GM18909 (cell line): ENCODE results near the gene TTC21A.

ENCODE experiments used
- ATAC-seq: cut with Tn5 transposase; IDR thresholded peaks from one replicate; pipeline ENCODE4 v1.9.1; 2021; ENCODE audit warnings: mild to moderate bottlenecking; ENCODE audit not compliant: unreplicated experiment, poor library complexity

The TTC21A gene

DNA sequence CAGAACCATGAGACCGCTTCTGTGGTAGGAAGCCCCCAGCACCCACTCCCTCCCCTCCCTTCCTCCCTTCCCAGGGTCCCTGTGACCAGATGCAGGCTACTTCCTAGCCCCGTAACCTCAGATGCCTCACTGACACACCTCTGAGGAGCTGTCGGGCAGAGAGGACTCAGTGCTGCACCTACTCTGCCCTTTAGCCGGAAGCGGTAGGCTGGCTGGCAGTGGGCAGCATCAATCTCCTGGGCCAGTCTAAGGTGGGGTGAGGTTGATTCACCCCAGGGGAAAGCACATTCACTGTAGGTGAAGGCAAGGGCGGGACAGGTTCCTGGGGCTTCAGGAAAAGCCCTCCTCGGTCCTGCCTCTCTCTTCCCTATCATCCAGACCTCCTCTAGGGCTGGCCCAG, 26.8 kb downstream of the TTC21A start:
- no peak for ATAC-seq

DNA sequence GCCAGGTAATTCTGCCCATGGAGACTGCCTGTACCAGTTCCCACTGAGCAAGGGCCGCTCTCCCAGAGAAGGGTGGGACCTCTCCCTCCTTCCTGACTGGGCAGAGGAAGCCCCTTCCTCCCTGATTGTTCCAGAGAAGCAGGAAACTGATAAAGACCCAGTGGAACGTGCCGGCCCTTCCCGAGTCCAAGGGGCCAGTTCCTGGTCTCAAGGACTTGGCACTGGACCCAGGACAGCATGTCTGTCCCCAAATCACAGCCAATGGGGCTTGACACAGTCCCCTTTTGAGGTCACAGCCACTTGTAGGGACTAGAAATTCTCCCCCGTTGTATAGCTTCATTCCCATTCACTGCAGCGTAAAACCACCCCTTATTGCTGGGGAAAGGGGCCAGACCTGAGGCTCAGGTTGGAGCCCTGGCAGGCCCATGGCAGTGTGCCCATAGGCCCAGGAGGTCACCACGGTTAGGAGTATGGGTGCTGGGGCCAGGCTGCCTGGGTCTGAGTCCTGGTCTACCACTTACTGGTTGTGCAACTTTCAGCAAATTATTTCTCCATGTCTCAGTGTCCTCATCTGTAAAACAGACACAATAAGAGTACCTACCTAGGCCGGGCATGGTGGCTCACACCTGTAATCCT, 27.8 kb downstream of the TTC21A start:
- no peak for ATAC-seq

DNA sequence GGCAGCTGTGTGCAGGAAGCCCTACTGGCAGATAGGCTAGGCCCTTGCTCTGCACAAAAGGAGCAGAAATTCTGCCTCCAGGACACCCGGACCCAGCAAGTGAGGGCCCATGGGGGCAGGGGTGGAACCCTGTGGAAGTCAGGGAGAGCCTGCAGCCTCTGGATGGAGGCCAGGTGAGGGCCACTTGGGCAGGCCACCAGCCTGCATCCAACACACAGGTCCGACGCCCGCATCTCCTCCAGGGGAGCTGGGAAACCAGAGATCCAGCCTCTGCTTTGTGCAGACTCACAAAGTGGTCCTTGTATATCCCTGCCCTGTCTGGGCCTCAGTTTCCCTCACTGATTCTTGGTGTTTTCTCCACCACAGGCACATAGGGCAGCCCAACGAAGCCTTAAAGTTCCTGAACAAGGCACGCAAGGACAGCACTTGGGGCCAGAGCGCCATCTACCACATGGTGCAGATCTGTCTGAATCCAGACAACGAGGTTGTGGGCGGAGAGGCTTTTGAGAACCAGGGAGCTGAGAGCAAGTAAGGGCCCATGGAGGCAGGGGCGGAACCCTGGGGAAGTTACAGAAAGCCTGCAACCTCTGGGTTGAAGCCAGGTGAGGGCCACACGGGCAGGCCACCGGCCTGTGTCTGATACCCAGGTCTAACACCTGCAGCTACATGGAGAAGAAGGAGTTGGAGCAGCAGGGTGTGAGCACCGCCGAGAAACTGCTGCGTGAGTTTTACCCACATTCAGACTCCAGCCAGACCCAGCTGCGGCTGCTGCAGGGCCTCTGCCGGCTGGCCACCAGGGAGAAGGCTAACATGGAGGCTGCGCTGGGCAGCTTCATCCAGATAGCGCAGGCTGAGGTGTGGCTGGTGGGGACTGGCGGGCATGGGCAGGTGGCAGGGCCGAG, 29.3 kb downstream of the TTC21A start:
- ATAC-seq = no peak

DNA sequence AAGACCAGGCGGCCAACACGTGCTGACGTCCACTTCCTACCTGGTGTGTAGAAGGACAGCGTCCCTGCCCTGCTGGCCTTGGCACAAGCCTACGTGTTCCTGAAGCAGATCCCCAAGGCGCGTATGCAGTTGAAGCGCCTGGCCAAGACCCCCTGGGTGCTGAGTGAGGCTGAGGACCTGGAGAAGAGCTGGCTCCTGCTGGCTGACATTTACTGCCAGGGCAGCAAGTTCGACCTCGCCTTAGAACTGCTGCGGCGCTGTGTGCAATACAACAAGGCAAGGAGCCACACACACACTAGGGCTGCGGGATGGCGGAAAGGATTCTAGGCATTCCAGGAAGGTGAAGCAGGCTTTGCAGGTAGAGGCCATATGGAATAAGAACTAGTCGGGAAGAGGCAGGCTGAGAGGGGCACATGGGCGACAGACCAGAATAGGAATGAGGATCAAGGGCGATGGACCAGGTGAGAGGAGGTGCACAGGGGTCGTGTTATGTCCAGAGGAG, 30.0 kb downstream of the TTC21A start:
- no peak for ATAC-seq

DNA sequence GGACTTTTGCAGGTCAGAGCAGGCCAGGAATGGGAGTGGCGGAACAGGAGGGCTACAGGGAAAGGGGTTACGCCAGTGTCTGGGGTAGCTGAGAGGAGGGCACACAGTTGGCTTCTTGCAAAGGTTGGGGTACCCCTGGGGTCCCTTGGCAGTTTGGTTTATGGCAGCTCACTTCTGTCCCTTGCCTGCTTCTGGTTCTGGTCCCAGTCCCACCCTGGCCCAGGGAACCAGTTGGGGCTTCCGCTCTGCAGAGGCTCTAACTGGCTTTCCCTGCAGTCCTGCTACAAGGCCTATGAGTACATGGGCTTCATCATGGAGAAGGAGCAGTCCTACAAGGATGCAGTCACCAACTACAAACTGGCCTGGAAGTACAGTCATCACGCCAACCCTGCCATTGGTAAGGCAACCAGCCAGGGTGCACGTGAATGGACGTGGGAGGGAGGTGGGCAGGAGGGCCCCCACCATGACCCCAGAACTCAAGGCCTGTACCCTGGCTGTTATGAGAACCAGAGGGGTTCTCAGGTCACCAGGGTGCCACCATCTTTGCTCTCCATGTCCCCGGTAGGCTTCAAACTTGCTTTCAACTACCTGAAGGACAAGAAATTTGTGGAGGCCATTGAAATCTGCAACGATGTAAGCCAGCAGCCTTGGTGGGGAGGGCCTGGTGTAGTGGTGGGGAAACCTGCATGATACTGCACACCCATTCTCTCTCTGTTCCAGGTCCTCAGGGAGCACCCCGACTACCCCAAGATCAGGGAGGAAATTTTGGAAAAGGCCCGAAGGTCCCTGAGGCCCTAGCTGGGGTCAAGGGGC, 30.7 kb downstream of the TTC21A start:
- ATAC-seq = no peak

DNA sequence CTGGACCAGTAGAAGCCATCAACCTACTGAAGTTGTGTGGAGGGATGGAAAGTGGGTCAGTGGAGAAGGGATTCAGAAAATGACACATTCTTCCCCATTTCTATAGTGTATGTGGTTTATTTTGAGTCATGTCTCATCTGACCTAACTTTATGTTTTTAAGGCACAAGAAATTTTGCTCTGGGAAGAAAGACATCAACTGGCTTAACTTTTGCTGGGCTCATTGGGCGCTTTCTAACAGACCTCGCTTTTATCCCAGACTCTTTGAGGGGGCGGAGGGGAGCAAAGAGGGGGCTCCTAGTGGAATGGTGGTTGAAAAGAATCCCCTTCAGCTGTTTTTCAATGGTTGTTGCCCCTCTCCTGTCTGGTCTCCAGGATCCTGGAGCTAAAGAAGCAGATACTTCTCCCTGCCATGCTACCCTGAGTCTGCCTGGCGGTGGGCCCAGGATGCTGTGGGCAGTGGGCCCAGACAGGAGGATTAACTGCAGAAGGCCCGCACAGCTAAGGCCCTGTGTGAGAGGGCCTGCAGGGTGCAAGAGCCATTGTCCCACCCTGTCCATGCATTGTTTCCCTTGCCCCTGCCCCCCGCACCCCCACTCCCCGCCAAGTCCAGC, 31.4 kb downstream of the TTC21A start:
- no peak for ATAC-seq

DNA sequence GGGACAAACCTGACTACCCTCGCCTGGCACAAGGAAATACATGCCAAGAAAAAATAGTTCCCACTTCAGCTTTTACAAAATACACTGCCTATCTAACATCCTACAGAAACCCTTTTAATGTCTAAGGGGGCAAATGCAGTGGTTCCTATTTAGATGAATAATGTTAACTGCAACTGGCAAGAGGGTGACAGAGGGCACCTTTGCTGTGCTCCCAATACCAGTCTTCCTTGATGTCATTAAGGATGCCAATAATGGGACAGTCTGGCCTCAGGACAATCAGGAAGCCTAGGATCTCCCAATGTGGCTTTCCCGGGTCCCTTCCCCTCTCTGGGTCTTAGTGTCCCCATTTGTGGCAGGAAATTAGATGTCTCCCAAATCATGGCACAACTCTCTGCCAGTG, 32.0 kb downstream of the TTC21A start:
- no peak for ATAC-seq

DNA sequence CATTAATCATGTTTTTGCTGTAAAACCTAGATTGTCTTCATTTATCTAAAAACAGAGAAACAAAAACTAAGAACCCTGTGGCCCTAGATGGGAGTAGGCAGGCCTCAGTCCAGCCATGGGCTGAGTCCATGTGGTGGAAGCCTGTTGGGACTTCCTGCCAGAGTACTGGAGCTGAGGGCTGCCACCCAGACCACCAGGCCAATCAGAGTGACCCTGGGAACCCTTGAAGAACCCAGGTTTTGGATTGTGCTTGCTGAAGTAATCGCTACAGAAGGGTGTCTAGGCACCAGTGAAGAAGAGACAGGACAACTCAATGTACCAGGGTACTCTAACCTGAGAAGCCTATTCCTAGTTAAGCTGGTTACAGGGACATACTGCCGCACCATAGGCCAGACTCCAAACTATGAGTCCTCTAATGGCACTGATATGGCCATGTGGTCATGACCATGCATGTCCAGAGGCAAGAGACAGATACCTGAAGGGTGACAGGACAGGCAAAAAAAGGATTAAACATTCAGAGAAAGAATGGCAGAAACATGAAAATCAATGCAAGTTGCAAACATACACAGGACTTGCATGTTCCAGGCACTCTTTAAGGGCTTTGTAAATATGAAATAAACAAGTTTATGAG, 33.0 kb downstream of the TTC21A start:
- ATAC-seq = no peak

DNA sequence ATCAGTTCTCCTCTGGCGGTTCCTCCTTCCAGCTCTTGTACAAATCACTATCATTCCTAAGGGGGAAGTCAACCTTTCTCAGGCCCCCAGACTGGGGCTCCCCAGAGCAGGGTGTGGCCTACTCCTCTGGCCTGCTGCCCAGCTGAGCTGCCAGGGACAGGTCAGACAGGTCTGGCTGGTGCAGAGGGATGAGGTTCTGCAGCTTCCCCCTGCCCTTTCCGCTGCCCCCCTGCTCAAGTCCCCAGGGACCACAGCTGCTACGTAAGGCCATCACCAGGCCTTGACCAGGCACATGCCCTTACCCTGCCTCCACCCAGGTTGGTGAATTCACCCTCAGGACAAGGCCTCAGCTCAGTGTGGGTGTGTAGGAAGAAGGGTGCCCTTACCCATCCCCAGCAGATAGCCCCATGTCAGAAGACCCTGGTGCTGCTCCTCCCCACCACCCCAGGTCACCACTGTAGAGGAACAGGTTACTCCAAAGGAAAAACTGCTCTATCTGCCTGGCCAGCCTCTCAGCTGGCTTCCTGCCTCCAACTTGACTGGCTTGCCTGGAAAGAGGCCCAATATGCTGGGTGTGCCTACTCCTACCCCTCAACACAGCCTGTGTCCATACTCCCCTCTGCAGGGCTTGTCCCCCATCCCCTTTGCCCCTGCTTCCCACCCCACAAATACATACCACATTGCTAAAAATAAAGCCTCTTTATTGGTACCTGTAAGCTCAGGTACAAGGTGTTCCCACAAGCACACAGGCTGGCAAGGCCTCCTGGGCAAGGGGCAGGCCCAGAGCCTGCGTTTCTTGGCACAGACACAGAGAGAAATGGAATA, 33.9 kb downstream of the TTC21A start:
- ATAC-seq = no peak

DNA sequence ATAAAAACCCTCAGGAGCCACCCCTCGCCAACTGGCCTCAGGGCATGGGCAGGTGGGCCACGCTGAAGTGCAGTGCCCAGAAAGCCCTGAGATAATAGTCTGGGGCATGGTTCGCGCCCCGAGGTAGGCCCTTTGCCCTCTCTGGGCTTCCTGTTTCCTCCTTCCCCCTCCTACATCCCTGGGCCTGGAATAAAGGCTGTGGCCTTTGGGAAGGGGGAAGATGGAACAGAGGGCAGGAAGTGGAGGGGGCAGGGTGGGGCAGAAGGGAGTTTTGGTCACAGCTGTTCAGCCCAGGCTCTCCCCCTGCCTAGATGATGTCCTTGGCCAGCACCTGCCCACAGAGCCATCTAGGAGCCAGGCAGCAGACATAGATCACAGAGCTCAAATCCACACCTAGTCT, 34.6 kb downstream of the TTC21A start:
- no peak for ATAC-seq

DNA sequence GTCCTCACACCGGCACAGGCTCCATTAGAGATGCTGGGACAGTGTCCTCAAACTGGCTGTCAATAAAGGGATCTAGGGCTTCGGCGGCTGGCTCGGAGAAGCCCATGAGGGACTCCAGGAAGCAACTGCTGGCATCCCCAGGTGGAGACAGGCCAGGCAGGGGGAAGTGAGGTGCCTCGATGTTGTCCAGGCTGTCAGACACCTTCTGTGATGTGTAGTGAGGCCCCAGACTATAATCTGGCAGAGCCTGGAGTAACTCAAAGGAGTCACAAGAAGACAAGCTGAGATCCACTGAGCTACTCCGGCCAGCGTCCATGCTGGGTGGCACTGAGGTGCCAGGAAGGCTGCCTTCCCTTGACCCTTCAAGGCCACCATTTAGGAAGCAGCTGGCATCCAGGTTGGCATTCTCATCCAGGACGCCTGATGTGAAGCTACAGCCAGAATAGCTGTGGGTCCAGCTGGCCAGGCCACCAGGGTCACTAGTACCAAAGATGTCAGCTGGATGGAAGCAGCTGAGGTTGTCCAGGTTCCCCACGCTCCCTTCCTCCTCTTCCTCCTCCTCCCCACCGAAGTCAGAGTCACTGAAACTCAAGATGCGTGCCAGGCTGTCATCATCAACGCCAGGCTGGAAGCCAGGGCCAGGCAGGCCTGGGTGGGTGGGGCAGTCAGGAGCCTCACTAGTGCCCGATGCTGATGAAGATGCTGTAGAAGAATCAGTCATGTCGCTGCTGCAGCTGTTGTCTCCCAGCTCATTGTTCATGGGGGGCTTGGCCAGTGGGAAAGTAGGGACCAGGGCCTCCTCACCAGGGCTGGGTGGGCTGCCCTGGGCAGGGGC, 35.8 kb downstream of the TTC21A start:
- no peak for ATAC-seq

DNA sequence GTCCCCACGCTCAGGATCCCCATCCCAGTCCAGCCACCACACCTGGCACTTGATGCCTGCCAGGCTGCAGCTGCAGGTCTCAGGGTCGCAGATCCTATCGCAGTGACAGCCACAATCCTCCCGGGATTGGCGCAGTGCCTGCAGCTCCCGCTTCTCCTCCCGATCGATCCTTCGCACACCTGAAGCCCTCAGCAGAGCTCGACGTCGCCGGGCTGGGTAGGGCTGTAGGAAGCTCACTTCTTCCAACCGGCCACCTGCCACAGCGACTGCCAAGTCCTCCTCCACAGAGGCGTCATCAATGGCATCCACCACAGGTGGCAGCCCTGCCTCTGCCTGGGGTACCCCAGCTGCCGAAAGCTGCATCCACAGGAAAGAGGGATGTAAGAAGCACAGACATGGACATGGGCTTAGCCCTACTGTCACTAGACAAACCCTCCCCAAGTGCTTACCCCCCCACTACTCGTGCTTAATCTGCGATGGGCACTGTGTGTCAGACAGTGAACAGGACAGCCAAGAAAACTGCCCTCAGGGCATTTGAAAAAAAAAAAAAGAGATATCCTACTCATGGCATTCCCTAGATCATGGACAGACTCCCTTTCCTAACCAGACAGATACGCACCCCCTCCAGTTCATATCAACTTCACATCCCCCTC, 36.7 kb downstream of the TTC21A start:
- ATAC-seq = no peak

DNA sequence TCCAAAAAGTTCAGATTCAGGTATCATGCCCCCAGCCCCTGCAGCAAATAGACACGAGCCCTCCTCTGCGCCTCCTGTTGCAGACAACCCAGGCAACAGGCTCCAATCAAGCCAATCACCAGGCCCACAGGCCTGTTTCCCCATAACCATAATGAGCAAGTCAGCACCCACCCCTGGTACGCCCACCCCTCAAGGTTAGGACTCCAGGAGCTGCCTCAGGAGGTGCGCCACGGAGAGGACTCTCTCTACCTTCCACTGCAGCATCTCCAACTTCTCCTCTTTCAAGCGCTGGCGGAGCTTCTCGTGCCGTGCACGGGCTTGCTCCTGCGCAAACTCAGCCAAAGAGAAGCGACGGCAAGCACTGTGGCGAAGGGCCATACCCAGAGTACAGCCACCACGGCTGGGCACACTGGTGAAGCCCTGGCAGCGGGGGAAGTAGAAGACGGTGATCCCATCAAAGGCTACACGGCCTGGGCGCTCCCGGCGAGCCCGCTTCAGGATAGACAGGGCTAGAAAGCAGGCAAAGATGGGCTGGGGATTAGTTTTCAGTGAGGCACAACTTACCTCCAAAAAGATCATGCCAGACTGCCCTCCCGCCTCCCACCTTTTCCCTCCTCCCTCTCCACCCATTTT, 37.4 kb downstream of the TTC21A start:
- ATAC-seq = no peak

DNA sequence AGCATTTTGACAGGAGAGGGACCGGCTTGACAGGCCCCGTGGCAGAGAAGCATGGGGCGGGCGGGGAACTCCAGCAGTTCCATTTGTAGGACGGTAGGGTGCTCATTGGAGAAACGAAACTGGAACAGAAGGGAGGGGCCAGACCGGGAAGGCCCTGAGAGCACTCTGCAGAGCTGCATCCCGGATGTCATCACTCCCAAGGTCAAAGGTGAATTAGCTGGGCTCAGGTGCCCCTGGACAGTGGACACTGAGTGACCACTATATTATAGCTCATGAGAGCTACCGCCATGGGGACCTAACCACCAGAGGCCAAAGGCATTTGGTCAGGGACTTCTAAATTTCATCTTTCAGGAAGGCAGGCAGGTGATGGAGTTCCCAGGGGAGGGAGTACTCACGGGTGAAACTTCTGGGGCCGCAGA, 38.6 kb downstream of the TTC21A start:
- no peak for ATAC-seq

DNA sequence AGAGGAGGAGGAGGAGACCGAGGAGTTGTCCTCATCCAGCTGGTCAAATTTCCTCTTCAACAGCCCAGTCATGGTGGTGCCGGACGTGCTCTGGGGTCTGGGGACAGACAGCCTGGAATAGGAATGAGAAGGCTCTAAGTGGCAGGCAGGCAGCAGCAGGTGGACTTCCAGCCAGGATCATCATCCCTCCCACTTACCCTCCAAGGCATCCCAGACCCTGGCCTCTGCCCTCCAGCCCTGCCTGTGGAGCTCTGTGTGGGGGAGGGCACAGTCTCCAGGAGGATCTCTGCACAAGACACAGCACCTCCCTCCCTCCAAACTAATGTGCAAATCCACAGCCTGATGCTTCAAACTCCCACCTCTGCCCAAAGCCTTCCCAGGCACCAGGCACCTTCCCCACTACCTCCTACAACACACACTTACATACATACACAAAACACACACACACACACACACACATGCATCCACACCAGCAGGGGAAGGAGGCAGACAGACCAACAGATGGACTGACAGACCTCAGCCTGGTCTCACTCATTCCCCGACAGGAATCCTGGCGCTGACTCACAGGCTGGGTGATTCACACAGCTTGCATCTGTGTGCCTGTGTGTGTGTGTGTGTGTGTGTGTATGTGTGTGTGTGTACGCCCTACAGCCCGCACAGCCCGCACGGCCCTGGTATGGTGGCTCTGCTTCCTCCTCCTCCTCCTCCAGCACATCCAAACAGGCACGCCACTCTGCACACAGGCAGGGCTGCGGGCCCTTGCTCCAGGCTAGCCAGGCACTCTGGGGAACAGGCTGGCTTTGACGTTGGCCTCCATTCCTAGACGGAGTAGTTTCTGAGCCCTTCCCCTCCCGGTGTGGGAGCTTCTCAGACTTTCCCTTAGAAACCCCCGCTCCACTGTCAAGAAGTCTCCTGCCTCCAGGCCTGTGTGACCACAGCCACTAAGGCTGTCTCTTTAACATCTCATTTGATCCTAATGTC, 39.4 kb downstream of the TTC21A start:
- ATAC-seq = no peak
